Heart left ventricle (tissue), 16 donors: ENCODE results near the gene CDC25B. TPM values are rescaled to one million over a fixed set of nuclear protein-coding genes. Genes with fewer than 3 reads are reported as not detected.

ENCODE experiments used
- ATAC-seq, 4 donors: fragments of 200-7000 bp; cut with Tn5 transposase; one replicate each; pipeline ENCODE4 v1.9.1; 2020 to 2022; ENCODE audit warnings: moderate library complexity in 4 of 4, mild to moderate bottlenecking in 3 of 4, moderate number of reproducible peaks in 1 of 4
- DNase-seq, 5 donors: peaks; one replicate each; pipeline ENCODE4 v3.0.0-alpha.2; 2020
- H3K27ac ChIP-seq, 12 donors: fragments of 200-600 bp; sonication (generic) in 4 of 12; one replicate each; pipeline versions ENCODE4 v1.5.0 to v1.8.0; 2016 to 2022; ENCODE audit warnings: mild to moderate bottlenecking in 2 of 12
- H3K27me3 ChIP-seq, 9 donors: fragments of 200-600 bp; sonication (generic) in 2 of 9; one replicate each; pipeline versions ENCODE4 v1.5.1 to v1.8.0; 2016 to 2022; ENCODE audit warnings: mild to moderate bottlenecking in 3 of 9
- H3K36me3 ChIP-seq, 9 donors: fragments of 200-600 bp; sonication (generic) in 2 of 9; one replicate each; pipeline versions ENCODE4 v1.5.0 to v1.8.0; 2018 to 2022; ENCODE audit warnings: mild to moderate bottlenecking in 2 of 9
- H3K4me1 ChIP-seq, 12 donors: fragments of 200-600 bp; sonication (generic) in 4 of 12; one replicate each; pipeline versions ENCODE4 v1.5.0 to v1.8.0; 2016 to 2022; ENCODE audit warnings: mild to moderate bottlenecking in 3 of 12
- H3K4me3 ChIP-seq, 12 donors: fragments of 200-600 bp; sonication (generic) in 4 of 12; one replicate each; pipeline versions ENCODE4 v1.5.0 to v1.8.0; 2017 to 2022; ENCODE audit warnings: mild to moderate bottlenecking in 9 of 12, moderate library complexity in 4 of 12
- H3K9me3 ChIP-seq, 12 donors: fragments of 200-600 bp; sonication (generic) in 4 of 12; one replicate each; pipeline versions ENCODE4 v1.5.0 to v1.8.0; 2016 to 2022; ENCODE audit warnings: mild to moderate bottlenecking in 1 of 12
- CTCF ChIP-seq, 12 donors: fragments of 200-600 bp; sonication (generic) in 4 of 12; IDR thresholded peaks; one replicate each; pipeline versions ENCODE4 v1.5.0 to v1.8.0; 2018 to 2022; ENCODE audit warnings: antibody characterized with exemption in 12 of 12, mild to moderate bottlenecking in 5 of 12
- POLR2A ChIP-seq, 2 donors: fragments of 450-650 bp; IDR thresholded peaks; one replicate each; pipeline ENCODE4 v1.6.1; 2017; ENCODE audit warnings: antibody characterized with exemption in 2 of 2, mild to moderate bottlenecking in 2 of 2, moderate library complexity in 2 of 2
- WGBS, 4 donors: extraction: QIAGEN DNeasy Blood & Tissue Kit in 2 of 4; methylation state at CpG; one replicate each; pipeline versions ENCODE4 v1.1.5 to v1.1.7; 2013 to 2018; 5-methylcytosine and 5-hydroxymethylcytosine counted together
- intact Hi-C, 10 donors: fragments of 100-400 bp; cut with DNase I; formaldehyde crosslinking; loops; one replicate each; pipeline versions ENCODE4 v1.11.1 to v1.14.2; 2022
- polyA plus RNA-seq, 2 donors: library from polyadenylated mRNA; stranded (reverse); fragments of 200-250 nt; gene quantifications; one replicate each; pipeline ENCODE4 v1.2.3, GENCODE V29; 2013
- total RNA-seq, 9 donors: library from RNA; depleted of rRNA in 2 of 9; stranded (reverse); fragments of >200 nt in 2 of 9; fragmentation: NEBNext Ultra II Directional in 3 of 9; extraction: Animal tissue kit (Norgen Biotek cat#: 25700) in 3 of 9; gene quantifications; one replicate each; pipeline versions ENCODE4 v1.1.0 to v1.2.4, GENCODE V29; 2016 to 2023
- donor health status: ischemic (EF 13 %, LVEDD 7.1; RV severe dilation, severe dysfunction).
- donor health status: healthy with polysubstance abuse.
- donor health status: DM: no; HTN: yes; CAD: no.
- donor health status: DM: no; HTN: no; CAD: no.
- donor health status: ischemic (EF 25% LVEDD 6.9; RV normal size, moderate dysfunction).
- donor health status: ischemic (EF 25% LVEDD 5.7; RV mildly dilated, moderate dysfunction).
- donor health status: healthy.
- donor health status: DM: yes; HTN: yes; CAD: no.
- donor health status: ischemic (EF 35%, LVEDD 5.7; RV mildly dilated, moderate dysfunction).
- donor health status: nonischemic (EF 11% LVEDD 7.7; RV severe dilation, severe dysfunction).
- donor health status: DM: yes; HTN: yes; CAD: no.
- donor health status: PGD.
- donor health status: ischemic (EF 29% LVEDD 5.4; RV normal size, mild dysfunction).
- donor health status: nonischemic (EF 23%, LVEDD 6.1; RV moderate dilation, normal function).

The CDC25B gene
- total and polyA plus RNA-seq, 11 donors: 4.0 to 30.4 (median 8.6) TPM

GRCh38 chr20:3786126-3786484 is 10.0 kb upstream of the CDC25B start:
- Histone ChIP-seq H3K27me3 (no peaks in the 10 kb centered on the region), H3K4me1 (peaks cover 4 to 43% (median 32%) of the 10 kb centered on the region in 12 donors), H3K27ac (peak overlapping the region; percentile 74 to 92 (median 84)), H3K9me3 (no peaks in the 10 kb centered on the region), H3K36me3 (peaks cover 0 to 18% (median 4%) of the 10 kb centered on the region in 9 donors), H3K4me3 (peak overlapping the region; percentile 40 to 81 (median 68))
- TF ChIP-seq POLR2A (IDR thresholded peaks at IDR 0.05) (no peak), CTCF (IDR thresholded peaks at IDR 0.05) (no peak)
- intact Hi-C loops: loop anchor here in 9 of 10 donors (1.0 to 10.0 kb wide), 13 partner anchors 25 to 299 kb away; partner anchors contain the start of genes AP5S1 (in 6 of the 9) and MAVS (in 2 of the 9)
- ATAC-seq (peak in 2 of 4 donors; percentile 8 to 13), DNase-seq (peak; percentile 58 to 81 (median 65))
- 1 to 2% (median 1%) methylated on average over 12 to 35 of the region's 35 CpGs for WGBS, 4 donors

GRCh38 chr20:3786665-3787323 is 9.3 kb upstream of the CDC25B start, which contains the start of gene CENPB:
CENPB (minus strand) TSS chr20:3786740; CDS start chr20:3786483, 257 bp downstream.
- peak within 1 kb of the TSS; percentile 74 to 92 (median 84) for H3K27ac ChIP-seq
- no peaks in the 10 kb centered on the region for H3K27me3 ChIP-seq
- WGBS, 4 donors: 3 to 10% (median 6%) methylated on average over 23 to 70 of the region's 70 CpGs
- intact Hi-C loops: loop anchor here in 9 of 10 donors (1.0 to 10.0 kb wide), 13 partner anchors 24 to 298 kb away; partner anchors contain the start of genes AP5S1 (in 6 of the 9) and MAVS (in 2 of the 9)
- ATAC-seq: peak; percentile 81 to 93 (median 92)
- peaks cover 4 to 38% (median 30%) of the 10 kb centered on the region in 12 donors for H3K4me1 ChIP-seq
- H3K4me3 ChIP-seq: peak within 1 kb of the TSS; percentile 40 to 81 (median 68)
- peak; percentile 88 to 96 (median 93) for DNase-seq
- TF ChIP-seq POLR2A (IDR thresholded peaks at IDR 0.05): no peak
- TF ChIP-seq CTCF (IDR thresholded peaks at IDR 0.05): peak; percentile 64 to 95 (median 86)
- no peaks in the 10 kb centered on the region for H3K9me3 ChIP-seq
- peaks cover 0 to 18% (median 4%) of the 10 kb centered on the region in 9 donors for H3K36me3 ChIP-seq

- no peaks in the 10 kb centered on the region for H3K27me3 ChIP-seq
- H3K4me1 ChIP-seq: peaks cover 4 to 38% (median 30%) of the 10 kb centered on the region in 12 donors
- DNase-seq (peak in 2 of 5 donors; percentile 9 to 12), ATAC-seq (no peak)
- no peaks in the 10 kb centered on the region for H3K9me3 ChIP-seq
- peak overlapping the region in 9 of 12 donors; percentile 35 to 66 (median 50) for H3K4me3 ChIP-seq
- 81 to 86% (median 82%) methylated on average over 5 of the region's 5 CpGs for WGBS, 4 donors
- intact Hi-C loops: loop anchor here in 8 of 10 donors (2.0 to 10.0 kb wide), 10 partner anchors 23 to 297 kb away; partner anchors contain the start of genes AP5S1 (in 1 of the 8) and MAVS (in 1 of the 8)
- H3K36me3 ChIP-seq: peaks cover 0 to 18% (median 4%) of the 10 kb centered on the region in 9 donors
- H3K27ac ChIP-seq: peak overlapping the region in 9 of 12 donors; percentile 6 to 61 (median 48)
- TF ChIP-seq CTCF (IDR thresholded peaks at IDR 0.05) (no peak), POLR2A (IDR thresholded peaks at IDR 0.05) (no peak)
Measured at GRCh38 chr20:3787324-3788014, 8.6 kb upstream of the CDC25B start.
